Hematopoietic multipotent progenitor cell treated with erythropoietin and hydrocortisone succinate and interleukin-3 and kit ligand, for 6 days (in vitro differentiated cells): Measurements from ENCODE around the gene CHD6.

Source experiments
- DNase-seq: peaks from one replicate; pipeline ENCODE4 v3.0.0-alpha.2; 2015

Gene CHD6

DNA sequence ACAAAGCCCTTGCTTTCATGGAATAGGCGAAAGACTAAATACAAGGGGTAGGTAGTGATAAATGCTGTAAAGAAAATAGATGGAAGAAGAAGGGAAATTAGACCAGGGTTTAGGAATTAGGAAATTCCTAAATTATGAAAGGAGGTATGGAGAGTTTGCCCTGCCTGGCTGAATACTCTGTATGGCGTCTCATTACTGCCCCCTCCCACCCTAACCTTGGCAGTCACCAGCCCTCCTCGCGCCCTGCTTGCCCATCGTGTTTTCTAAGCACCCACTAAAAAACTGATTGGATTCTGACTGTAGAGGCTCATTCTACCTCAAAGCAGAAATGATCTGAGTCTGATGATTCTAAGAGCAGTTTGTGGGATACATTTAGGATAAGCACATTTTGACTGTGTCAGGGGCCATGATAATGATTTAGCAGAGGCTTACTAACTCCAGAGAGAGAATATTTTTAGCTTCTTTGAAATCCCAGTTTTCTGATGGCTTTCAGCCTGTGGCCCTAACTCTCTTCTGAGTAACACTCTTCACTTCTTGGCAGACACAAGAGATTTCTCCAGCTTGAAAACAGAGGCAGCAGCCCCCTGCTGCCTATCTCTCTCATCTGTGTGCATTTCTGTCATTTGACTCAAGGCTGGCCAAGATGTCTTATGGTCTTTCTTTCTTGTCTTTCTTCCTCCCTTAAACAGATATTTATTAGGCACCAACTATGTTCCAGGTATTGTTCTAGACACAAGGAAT lies 1.4 kb upstream of the CHD6 start:
- peak; percentile 10 for DNase-seq

DNA sequence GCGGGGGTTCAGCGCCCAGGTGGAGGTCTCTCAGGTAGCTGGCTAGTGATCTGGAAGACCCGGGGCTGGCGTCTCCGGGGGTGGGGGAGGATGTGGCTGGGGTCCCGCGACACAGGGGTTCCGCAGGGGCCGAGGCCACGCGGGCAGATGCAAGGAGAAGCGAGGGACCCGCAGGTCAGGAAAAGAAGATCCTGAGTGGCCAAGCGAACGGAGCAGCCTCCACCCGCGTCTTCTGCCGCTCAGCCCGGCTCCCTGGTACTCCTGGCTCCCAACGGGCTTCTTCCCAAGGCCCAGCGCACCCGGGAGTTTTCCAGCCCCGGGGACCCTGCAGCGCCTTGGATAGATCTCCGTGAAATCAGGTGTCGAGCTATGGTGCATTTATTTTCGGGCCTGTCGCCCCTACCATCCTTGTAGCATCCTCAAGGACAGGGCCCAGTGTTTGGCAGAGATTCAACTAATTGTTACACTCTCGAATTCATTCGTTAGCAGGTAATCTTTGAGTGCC lies 682 bp upstream of the CHD6 start:
- DNase-seq: peak; percentile 19

DNA sequence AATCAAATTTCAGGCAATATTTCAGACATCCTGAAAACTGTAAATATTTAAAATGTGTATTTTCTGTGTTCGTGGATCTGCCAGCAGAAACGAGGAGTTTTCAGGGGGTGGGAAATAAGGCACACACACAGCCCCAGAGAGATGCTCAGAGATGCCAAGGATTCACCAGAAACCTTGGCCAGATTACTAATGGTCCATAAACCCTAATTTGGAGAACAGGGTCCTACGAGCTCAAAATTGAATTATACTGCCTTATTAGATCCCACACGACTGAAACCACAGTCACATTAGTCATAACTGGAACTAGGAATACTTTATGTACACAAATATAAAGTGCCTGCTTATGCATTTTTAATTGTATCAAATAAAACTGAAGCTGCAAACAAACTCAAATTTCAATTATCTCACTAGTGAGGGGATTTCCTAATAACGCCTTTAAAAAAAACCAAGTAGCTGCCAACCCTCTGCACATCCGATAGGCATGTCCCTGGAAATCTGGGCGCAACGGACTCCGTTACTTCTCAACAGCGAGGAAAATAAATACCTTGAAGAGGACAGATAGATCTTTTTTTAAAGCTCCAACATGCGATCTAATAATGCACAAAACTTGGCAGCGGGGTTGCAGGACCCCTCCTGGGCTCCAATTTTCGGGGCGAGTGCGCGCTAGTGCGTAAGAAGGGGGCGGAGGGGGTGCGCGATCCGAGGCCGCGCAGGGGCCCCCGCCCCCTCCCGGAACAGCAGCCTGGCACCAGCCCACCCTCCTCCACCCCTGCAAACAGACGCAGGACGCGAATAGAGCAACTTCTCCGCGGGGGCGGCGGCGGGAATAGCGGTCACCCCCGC lies 897 bp downstream of the CHD6 start:
- DNase-seq: peak; percentile 54

DNA sequence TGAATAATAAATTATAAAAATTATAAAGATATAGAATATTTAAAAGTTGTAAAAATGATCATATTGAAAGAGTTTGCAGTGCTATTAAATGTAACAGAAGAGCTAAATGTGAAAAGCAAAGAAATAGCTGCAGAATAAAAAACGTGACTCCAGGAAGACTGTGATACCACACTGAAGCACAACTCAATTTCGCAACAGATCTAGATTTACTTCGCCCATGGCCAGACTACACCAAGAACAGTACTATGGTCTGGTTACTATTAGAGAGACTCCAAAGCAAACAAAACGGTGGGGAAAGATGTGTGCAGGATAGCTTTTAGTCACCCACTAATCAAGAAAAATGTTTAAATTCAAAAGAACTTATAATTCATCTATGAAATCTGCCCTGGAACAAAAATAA lies 1.9 kb downstream of the CHD6 start:
- peak; percentile 67 for DNase-seq

DNA sequence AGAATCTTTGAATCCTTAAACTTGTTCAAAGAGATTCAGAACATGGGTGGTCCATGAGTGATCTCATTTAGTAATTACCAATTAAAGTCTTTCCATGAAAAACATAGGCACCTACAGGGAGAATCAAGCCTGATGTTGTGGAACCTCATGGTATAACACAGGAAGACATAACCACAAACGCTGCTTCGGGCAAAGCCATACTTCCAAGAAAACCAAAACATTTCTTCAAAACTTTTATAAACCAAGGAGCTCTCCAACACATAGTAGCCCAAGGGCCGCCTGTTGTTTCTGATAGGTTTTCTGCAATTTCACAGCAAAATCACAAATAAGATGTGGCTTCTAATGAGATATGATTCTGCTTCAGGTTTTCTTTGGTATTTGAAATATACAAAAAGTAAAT lies 2.5 kb downstream of the CHD6 start:
- peak; percentile 38 for DNase-seq

DNA sequence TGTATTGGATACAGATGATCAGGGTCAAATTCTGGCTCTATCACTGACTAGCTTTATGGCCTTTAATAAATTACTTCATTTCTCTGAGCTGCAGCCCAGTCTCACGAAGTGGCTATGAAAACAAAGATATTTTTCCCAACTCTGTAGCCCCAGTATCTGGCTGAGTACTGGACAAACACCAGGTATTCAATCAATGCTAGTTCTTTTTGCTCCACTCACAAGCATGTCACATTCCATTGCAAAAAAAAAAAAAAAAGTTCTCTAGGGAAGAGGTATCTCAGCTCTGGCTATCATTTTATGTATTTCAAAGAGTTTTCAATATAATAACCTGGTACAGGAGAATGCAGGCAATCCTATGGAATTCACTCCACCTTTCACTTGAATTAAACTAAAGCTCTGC lies 3.1 kb downstream of the CHD6 start:
- DNase-seq: no peak

DNA sequence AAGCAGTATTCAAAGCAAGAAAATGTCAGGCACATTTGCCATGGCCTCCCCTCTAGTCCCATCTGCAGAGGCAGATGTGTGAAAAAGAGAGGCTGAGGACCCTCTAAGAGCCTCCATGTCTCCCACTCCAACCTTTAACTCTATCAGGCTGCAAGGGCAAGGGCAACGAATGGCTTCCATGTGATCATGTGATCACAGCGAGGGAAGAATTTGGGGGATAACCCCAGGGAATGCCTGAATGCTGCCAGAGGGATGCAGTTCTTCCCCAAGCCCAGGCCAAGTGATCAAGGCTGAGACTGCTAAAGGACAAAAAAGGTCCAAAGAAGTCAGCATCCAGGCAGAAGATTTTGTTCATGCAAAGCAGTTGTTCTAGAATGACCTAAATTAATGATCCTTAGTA lies 4.9 kb downstream of the CHD6 start:
- DNase-seq: no peak

DNA sequence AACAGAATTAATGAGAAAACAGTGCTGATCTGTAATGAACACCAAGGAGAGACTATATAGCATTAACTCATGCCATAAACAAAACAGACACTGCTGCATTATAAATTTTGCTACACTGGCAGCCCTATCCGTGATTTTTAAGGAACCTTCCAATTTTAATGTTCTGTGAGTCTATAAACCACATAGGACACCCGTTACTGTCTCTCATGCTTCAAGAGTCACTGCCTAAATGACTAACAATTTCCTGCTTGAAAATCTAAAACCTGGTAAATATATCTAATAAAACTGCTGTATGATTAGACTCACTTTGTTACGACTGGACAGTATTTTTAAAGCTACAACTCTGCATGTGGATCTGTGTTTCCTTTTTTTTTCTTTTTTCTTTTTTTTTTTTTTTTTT lies 8.7 kb downstream of the CHD6 start:
- DNase-seq: no peak

DNA sequence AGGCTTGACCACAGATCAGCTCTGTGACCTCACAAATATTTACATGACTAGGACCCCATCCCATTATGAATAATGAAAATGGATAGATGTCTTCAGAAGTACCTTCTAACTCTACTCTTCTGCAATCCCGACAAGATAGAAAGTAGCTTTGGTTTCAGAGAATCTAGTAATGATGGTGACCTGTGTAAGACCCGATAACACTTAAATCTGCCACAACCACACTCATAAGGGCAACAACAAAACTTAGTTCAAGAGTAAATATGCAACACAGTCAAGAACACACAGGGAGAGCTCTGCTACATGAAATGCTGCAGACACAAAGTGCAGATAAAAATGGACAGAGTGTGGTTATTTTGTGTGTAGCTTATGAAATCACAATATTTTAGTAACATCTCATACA lies 9.6 kb downstream of the CHD6 start:
- DNase-seq: no peak

DNA sequence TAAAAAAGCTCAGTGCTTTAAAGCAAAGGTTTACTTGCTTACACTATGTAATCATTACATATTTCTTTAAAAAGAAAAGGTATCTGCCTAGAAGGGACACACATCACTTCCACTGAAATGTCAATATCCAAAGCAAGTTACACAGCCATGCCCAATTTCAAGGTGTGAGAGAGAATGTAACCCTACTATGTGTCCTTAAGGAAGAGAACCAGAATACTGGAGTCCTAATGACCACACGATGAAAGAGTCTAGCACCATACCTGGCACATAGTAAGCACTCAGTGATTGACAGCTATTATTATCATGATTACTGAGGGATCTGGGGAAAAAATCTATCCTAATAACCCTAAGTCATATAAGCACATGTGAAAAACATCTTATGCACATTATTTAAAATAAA lies 10.4 kb downstream of the CHD6 start:
- DNase-seq: no peak

DNA sequence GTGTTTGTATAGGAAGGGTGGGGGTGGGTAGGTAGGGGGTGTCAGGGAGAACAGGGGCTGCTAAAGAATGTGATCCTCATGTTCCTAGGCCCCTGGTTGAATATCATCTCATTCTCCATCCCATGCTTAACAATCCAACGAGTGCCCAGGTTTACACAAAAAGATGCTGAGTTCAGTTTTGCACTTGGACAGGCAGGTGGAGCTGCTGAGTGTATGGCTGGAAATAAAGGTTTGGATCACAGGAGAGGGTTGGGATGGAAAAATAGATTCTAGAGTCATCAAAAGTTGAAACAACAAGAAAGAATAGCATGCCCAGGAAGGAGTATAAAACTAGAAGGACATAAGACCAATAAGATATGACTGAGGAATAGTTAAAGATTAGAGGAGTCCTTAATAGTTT lies 14.2 kb downstream of the CHD6 start:
- DNase-seq: no peak

DNA sequence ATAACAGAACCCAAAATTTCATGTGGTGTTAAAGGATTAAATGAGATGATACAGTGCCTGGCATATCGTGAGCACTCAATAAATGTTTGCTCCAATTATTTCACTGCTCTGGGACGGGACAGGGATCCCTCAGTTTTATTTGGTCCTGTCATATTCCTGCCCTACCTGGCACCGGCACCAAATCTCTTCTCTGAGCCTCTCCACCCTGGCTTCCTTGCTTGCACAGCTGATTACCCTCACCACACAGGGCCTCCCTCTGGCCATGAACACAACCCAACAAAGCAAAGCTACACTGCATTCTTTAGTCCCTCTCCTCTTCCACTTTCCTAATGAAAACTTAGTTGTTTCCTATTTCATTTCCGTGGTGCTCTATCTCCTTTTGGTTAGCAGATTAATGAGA lies 16.4 kb downstream of the CHD6 start:
- no peak for DNase-seq

DNA sequence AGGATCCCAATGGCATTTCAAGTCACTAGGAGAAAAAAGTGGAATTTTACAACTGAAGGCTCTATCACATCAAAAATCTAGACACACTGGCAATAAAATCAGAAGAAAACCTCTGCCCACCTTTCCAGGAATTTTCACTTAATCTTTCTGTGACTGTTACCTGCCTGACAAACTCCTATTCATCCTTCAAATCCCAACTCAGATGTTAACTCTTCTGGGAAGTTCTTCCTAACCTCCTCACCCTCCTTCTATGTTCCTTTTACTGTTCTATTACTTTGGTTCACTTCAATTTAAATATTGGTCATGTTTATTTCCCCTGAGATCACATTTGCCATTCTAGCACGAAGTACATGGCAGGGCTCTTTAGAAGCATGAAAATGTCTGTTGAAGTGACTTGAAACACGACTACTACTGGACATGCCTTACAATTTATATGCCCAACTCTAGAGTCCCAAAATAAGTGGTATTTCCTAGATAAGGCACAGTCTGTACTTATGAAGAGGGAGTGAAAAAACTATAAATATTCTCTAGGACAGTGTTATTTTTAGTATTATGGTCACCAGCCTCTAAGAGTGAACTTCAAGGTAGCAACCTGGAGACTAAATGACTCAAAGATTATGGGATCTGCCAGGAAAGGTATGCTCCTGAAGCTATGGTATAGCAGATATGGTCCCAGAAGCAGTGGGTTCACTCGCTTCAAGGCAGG lies 17.1 kb downstream of the CHD6 start:
- no peak for DNase-seq

DNA sequence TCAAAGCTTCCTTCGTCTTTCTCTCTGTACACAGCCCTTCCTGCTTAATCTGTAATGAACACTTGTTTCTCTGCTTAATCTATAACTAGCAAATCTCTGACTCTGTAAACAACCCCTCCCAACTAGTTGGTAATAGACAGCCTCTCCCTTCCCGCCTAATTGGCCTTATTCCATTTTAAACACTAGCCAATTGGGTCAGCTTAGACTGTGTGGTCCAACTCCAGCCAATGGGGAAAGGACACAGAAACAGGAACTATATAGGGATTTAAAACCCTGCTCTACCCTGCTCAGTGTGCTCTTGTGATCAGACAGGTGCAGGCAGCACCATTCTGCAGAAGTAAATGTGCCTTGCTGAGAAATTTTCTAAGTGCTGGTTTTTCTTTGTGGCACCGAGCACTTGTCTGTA lies 18.5 kb downstream of the CHD6 start:
- peak; percentile 32 for DNase-seq

DNA sequence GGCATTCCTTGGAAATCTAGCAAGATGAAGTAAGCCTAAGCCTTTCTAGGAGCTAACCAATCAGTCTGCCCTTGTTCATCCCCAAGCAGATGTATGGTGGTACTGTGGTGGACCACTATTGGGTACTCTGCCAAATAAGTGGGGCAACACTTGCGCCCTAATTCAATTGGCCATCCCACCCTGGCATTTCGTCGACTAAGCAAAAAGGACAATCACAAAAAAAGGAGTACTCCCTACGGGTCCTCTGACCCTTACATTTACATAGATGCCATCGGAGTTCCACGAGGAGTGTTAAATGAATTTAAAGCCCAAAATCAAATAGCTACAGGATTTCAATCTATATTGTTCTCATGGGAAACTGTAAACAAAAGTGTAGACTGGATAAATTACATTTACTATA lies 19.5 kb downstream of the CHD6 start:
- DNase-seq: no peak

DNA sequence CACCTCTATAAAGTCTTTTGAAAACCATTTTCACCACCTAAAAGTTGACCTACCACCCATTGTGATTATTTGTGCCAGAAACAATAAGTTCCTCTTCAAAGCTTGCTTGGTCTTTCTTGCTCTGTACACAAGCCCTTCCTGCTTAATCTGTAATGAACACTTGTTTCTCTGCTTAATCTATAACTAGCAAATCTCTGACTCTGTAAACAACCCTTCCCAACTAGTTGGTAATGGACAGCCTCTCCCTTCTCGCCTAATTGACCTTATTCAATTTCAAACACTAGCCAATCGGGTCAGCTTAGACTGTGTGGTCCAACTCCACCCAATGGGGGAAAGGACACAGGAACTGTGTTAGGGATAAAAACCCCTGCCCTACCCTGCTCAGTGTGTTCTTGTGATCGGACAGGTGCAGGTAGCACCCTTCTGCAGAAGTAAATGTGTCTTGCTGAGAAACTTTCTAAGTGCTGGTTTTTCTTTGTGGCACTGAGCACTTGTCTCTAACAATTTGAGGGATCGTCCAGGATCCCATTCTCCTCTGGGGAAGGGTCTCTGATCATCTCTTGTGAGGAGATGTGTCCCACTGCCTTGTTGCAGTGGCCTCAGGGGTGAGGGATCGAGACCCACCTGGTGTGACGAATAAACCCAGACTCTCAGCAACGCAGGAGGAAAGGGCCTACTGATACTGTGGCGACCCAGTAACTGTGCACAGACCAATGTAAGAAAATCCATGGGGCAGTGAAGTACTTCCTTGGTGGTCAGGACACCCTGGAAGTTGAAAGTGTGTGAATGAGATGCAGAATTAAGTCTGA lies 23.5 kb downstream of the CHD6 start:
- no peak for DNase-seq

DNA sequence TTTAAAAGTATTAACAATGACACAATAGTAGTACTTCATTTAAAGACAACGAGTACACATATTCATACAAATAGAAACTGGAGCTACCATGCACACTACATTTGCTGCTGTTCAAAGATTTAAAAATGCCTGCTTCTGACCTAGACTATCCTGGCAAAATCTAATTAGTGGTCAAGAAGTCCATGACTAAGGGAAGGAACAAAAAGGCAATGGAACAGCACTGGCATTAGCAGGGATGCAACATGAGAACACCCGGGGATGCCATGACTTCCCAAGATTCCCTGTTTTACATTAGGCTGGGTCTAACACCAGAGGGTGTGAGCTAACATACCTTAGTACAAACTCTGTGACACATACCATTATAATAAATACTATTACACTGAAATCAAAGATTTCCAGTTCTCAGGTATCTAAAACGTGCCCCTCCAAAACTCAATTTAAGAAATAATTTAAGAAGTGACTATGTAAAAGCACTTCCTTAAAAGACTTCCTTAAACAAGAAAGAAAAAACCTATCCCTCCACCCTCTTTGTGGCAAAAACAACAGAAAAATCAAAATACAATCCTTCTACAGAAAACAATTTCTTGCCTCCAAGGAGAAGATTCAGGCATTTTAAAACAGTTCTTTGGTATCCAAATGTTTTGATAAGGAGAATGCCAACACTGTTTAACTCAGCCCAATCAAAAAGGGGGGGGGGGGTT lies 25.5 kb downstream of the CHD6 start:
- no peak for DNase-seq

DNA sequence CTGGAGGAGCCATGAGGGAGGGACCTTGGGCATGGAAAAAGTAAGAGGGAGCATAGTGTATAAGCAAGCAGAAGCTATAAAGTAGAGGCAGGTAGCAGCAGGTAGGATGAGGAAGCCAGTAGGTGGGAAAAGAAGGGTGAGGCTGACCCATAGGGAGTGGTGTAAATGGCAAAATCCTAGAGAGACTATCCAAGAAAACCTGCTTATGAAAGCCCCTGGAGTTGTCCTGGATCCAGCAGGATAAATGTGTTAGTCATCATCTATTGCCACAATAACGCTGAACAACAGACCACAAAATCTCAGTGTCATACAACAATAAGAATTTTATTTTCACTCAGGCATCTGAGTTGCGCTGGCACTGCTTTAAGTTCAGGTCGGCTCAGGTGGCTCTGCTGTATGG lies 30.2 kb downstream of the CHD6 start:
- DNase-seq: no peak

DNA sequence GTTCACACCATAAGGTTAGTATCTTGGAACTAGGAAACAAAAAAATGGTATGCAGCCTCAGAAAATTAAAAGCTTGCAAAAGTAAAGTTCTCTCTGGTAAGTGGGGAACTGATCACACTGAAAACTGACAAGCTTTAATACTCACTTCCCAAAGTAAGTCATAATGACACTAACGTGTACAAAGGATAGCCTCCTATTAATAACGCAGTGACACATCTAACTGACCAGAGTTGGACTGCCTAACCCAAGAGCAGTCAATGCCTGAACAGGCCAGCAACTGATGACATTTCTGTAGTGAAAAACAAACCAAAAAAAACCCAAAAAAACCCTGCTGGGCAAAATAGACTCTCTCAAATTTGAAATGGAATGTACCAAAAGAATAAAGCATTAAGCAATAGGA lies 30.7 kb downstream of the CHD6 start:
- no peak for DNase-seq

DNA sequence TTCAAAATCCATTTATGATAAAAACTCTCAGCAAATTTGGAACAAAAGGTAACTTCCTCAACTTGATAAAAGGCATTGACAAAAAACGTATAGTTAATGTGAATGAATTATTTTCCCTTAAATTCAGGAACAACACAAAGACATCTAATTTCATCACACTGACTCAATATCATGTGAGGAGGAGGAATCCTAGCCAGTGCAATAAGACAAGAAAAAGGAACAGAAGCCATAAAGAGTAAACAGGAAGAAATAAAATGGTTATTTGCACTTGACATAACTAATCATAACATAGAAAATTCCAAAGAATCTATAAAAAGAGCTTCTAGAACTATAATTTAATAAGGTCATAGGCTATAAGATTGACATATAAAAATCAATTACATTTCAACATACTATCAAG lies 31.4 kb downstream of the CHD6 start:
- no peak for DNase-seq

DNA sequence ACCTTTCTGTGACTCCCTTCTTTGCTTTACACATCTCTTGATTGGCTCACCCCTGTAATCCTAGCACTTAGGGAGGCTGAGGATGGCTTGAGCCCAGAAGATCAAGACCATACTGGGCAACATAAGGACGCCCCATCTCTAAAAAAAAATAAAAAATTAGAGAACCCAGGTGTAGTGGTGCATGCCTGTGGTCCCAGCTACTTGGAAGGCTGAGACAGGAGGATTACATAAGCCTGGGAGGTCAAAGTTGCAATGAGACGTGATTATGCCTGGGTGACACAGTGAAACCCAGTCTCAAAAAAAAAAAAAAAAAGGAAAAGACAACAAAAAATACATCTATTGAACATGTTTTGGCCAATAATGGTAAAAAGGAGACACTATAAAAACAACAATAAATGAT lies 37.8 kb downstream of the CHD6 start:
- no peak for DNase-seq
